Body of pancreas (tissue), 4 donors: Measurements from ENCODE around the gene NGFR.

Experiments
- CTCF ChIP-seq, 7 experiments: fragments of 450-650 bp in 4 of 7; fragments of 200-600 bp in 3 of 7; sonication (generic) in 3 of 7; IDR thresholded peaks; one replicate each; pipeline ENCODE4 v1.5.1; 2016 to 2019; ENCODE audit warnings: antibody characterized with exemption in 7 of 7
- POLR2A ChIP-seq, 3 donors: fragments of 450-650 bp; IDR thresholded peaks; one replicate each; pipeline ENCODE4 v1.6.1; 2016; ENCODE audit warnings: antibody characterized with exemption in 3 of 3, mild to moderate bottlenecking in 2 of 3

GRCh38 chr17:49502254-49502653, 7.2 kb downstream of the NGFR start:
- TF ChIP-seq CTCF (IDR thresholded peaks at IDR 0.05), result no peak
- TF ChIP-seq POLR2A (IDR thresholded peaks at IDR 0.05), result no peak
